ENCODE measurements around the gene HSPH1. TPM values are rescaled to one million over a fixed set of nuclear protein-coding genes. Genes with fewer than 3 reads are reported as not detected.

HSPH1 gene
- total and polyA plus RNA-seq, 5 donors from 2014 or later = 29.0 to 155 (median 33.9) TPM

- peaks cover 27 to 48% (median 39%) of the 10 kb centered on the region in 4 donors for H3K4me1 Mint-ChIP-seq
- H3K27ac ChIP-seq (ENCODE audit: insufficient read depth, low read length, poor library complexity, severe bottlenecking) = peak overlapping the region; percentile 99
- peaks cover 4% of the 10 kb centered on the region for H3K36me3 ChIP-seq (ENCODE audit: control insufficient read depth, insufficient read depth, low read length)
- H3K9me3 ChIP-seq (ENCODE audit: control insufficient read depth in 2 of 2, low read length in 2 of 2) = no peaks in the 10 kb centered on the region
- no peaks in the 10 kb centered on the region for H3K36me3 Mint-ChIP-seq
- ATAC-seq (ENCODE audit: low read depth in 2 of 2) (peak; percentile 89 to 90), DNase-seq (peak; percentile 95 to 99 (median 98))
- H3K4me3 ChIP-seq (ENCODE audit: low read depth, low read length) = peak overlapping the region; percentile 89
- H3K9me3 Mint-ChIP-seq = no peaks in the 10 kb centered on the region
- H3K27me3 Mint-ChIP-seq = no peaks in the 10 kb centered on the region
- peaks cover 31% of the 10 kb centered on the region for H3K4me1 ChIP-seq (ENCODE audit: control insufficient read depth, insufficient read depth, low read length, poor library complexity, severe bottlenecking)
- peak overlapping the region; percentile 95 to 99 (median 98) for H3K4me3 Mint-ChIP-seq
- peak overlapping the region; percentile 98 to 100 (median 98) for H3K27ac Mint-ChIP-seq
- no peaks in the 10 kb centered on the region for H3K27me3 ChIP-seq (ENCODE audit: control insufficient read depth, insufficient read depth, low read length)
These were observed 676 bp upstream of the HSPH1 start for GRCh38 chr13:31162151-31163008.

GRCh38 chr13:31160857-31161556 lies 697 bp downstream of the HSPH1 start:
- peak; percentile 33 to 70 (median 49) for DNase-seq
- no peak for ATAC-seq (ENCODE audit: low read depth in 2 of 2)

GRCh38 chr13:31159306-31159705 lies 2.4 kb downstream of the HSPH1 start:
- peak overlapping the region in 2 of 3 donors; percentile 85 to 98 for H3K27ac Mint-ChIP-seq
- H3K27me3 Mint-ChIP-seq = no peaks in the 10 kb centered on the region
- peak overlapping the region; percentile 95 to 99 (median 98) for H3K4me3 Mint-ChIP-seq
- Histone ChIP-seq H3K4me1 (ENCODE audit: control insufficient read depth, insufficient read depth, low read length, poor library complexity, severe bottlenecking) (peaks cover 31% of the 10 kb centered on the region), H3K4me3 (ENCODE audit: low read depth, low read length) (peak overlapping the region; percentile 81), H3K27me3 (ENCODE audit: control insufficient read depth, insufficient read depth, low read length) (no peaks in the 10 kb centered on the region), H3K36me3 (ENCODE audit: control insufficient read depth, insufficient read depth, low read length) (peaks cover 22% of the 10 kb centered on the region), H3K9me3 (ENCODE audit: control insufficient read depth in 2 of 2, low read length in 2 of 2) (no peaks in the 10 kb centered on the region), H3K27ac (ENCODE audit: insufficient read depth, low read length, poor library complexity, severe bottlenecking) (no peak overlapping the region)
- DNase-seq (peak in 1 of 3 donors; percentile 44), ATAC-seq (ENCODE audit: low read depth in 2 of 2) (no peak)
- H3K9me3 Mint-ChIP-seq = no peaks in the 10 kb centered on the region
- peaks cover 10% of the 10 kb centered on the region for H3K36me3 Mint-ChIP-seq
- H3K4me1 Mint-ChIP-seq = peaks cover 40 to 55% (median 48%) of the 10 kb centered on the region in 4 donors

More at GRCh38 chr13:31160857-31161556, 697 bp downstream of the HSPH1 start:
- H3K4me1 ChIP-seq (ENCODE audit: control insufficient read depth, insufficient read depth, low read length, poor library complexity, severe bottlenecking) = peaks cover 31% of the 10 kb centered on the region
- no peaks in the 10 kb centered on the region for H3K9me3 Mint-ChIP-seq
- no peaks in the 10 kb centered on the region for H3K36me3 Mint-ChIP-seq
- peak overlapping the region; percentile 81 for H3K4me3 ChIP-seq (ENCODE audit: low read depth, low read length)
- peaks cover 31 to 52% (median 43%) of the 10 kb centered on the region in 4 donors for H3K4me1 Mint-ChIP-seq
- H3K9me3 ChIP-seq (ENCODE audit: control insufficient read depth in 2 of 2, low read length in 2 of 2) = no peaks in the 10 kb centered on the region
- no peaks in the 10 kb centered on the region for H3K27me3 ChIP-seq (ENCODE audit: control insufficient read depth, insufficient read depth, low read length)
- H3K27me3 Mint-ChIP-seq = no peaks in the 10 kb centered on the region
- H3K4me3 Mint-ChIP-seq = peak overlapping the region; percentile 95 to 99 (median 98)
- peak overlapping the region; percentile 99 for H3K27ac ChIP-seq (ENCODE audit: insufficient read depth, low read length, poor library complexity, severe bottlenecking)
- H3K27ac Mint-ChIP-seq = peak overlapping the region; percentile 98 to 100 (median 98)
- H3K36me3 ChIP-seq (ENCODE audit: control insufficient read depth, insufficient read depth, low read length) = peaks cover 7% of the 10 kb centered on the region

- DNase-seq (no peak), ATAC-seq (ENCODE audit: low read depth in 2 of 2) (no peak)
- Mint-ChIP-seq H3K4me3 (no peak overlapping the region), H3K9me3 (no peaks in the 10 kb centered on the region), H3K4me1 (peaks cover 25 to 40% (median 36%) of the 10 kb centered on the region in 4 donors), H3K27ac (no peak overlapping the region), H3K27me3 (no peaks in the 10 kb centered on the region), H3K36me3 (peaks cover 37% of the 10 kb centered on the region)
- H3K4me1 ChIP-seq (ENCODE audit: control insufficient read depth, insufficient read depth, low read length, poor library complexity, severe bottlenecking) = peaks cover 14% of the 10 kb centered on the region
- no peaks in the 10 kb centered on the region for H3K27me3 ChIP-seq (ENCODE audit: control insufficient read depth, insufficient read depth, low read length)
- no peak overlapping the region for H3K27ac ChIP-seq (ENCODE audit: insufficient read depth, low read length, poor library complexity, severe bottlenecking)
- no peak overlapping the region for H3K4me3 ChIP-seq (ENCODE audit: low read depth, low read length)
- H3K36me3 ChIP-seq (ENCODE audit: control insufficient read depth, insufficient read depth, low read length) = peaks cover 62% of the 10 kb centered on the region
- no peaks in the 10 kb centered on the region for H3K9me3 ChIP-seq (ENCODE audit: control insufficient read depth in 2 of 2, low read length in 2 of 2)
These were observed 6.8 kb downstream of the HSPH1 start for GRCh38 chr13:31154939-31155338.

- H3K9me3 Mint-ChIP-seq = no peaks in the 10 kb centered on the region
- no peaks in the 10 kb centered on the region for H3K27me3 ChIP-seq (ENCODE audit: control insufficient read depth, insufficient read depth, low read length)
- H3K27ac ChIP-seq (ENCODE audit: insufficient read depth, low read length, poor library complexity, severe bottlenecking) = no peak overlapping the region
- H3K36me3 ChIP-seq (ENCODE audit: control insufficient read depth, insufficient read depth, low read length) = peaks cover 85% of the 10 kb centered on the region
- H3K9me3 ChIP-seq (ENCODE audit: control insufficient read depth in 2 of 2, low read length in 2 of 2) = no peaks in the 10 kb centered on the region
- no peaks in the 10 kb centered on the region for H3K27me3 Mint-ChIP-seq
- H3K4me3 ChIP-seq (ENCODE audit: low read depth, low read length) = no peak overlapping the region
- no peak for ATAC-seq (ENCODE audit: low read depth in 2 of 2)
- H3K27ac Mint-ChIP-seq = no peak overlapping the region
- peaks cover 7 to 36% (median 23%) of the 10 kb centered on the region in 4 donors for H3K4me1 Mint-ChIP-seq
- H3K4me1 ChIP-seq (ENCODE audit: control insufficient read depth, insufficient read depth, low read length, poor library complexity, severe bottlenecking) = no peaks in the 10 kb centered on the region
- H3K4me3 Mint-ChIP-seq = no peak overlapping the region
- no peak for DNase-seq
- H3K36me3 Mint-ChIP-seq = peaks cover 59% of the 10 kb centered on the region
These were observed 9.9 kb downstream of the HSPH1 start for GRCh38 chr13:31151837-31152236.

- Mint-ChIP-seq H3K27ac (peak overlapping the region in 2 of 3 donors; percentile 34 to 56), H3K4me3 (no peak overlapping the region), H3K36me3 (peaks cover 65% of the 10 kb centered on the region), H3K9me3 (no peaks in the 10 kb centered on the region), H3K27me3 (no peaks in the 10 kb centered on the region), H3K4me1 (peaks cover 9 to 31% (median 25%) of the 10 kb centered on the region in 4 donors)
- H3K27ac ChIP-seq (ENCODE audit: insufficient read depth, low read length, poor library complexity, severe bottlenecking) = no peak overlapping the region
- DNase-seq = no peak
- H3K36me3 ChIP-seq (ENCODE audit: control insufficient read depth, insufficient read depth, low read length) = peaks cover 93% of the 10 kb centered on the region
- ATAC-seq (ENCODE audit: low read depth in 2 of 2) = no peak
- no peaks in the 10 kb centered on the region for H3K9me3 ChIP-seq (ENCODE audit: control insufficient read depth in 2 of 2, low read length in 2 of 2)
- H3K4me1 ChIP-seq (ENCODE audit: control insufficient read depth, insufficient read depth, low read length, poor library complexity, severe bottlenecking) = no peaks in the 10 kb centered on the region
- no peaks in the 10 kb centered on the region for H3K27me3 ChIP-seq (ENCODE audit: control insufficient read depth, insufficient read depth, low read length)
- H3K4me3 ChIP-seq (ENCODE audit: low read depth, low read length) = no peak overlapping the region
These were observed 11.3 kb downstream of the HSPH1 start for GRCh38 chr13:31150315-31150985.

- no peaks in the 10 kb centered on the region for H3K9me3 ChIP-seq (ENCODE audit: control insufficient read depth in 2 of 2, low read length in 2 of 2)
- Mint-ChIP-seq H3K4me3 (no peak overlapping the region), H3K27me3 (no peaks in the 10 kb centered on the region), H3K4me1 (peaks cover 15 to 33% (median 26%) of the 10 kb centered on the region in 4 donors), H3K27ac (no peak overlapping the region), H3K36me3 (peaks cover 71% of the 10 kb centered on the region), H3K9me3 (no peaks in the 10 kb centered on the region)
- H3K4me3 ChIP-seq (ENCODE audit: low read depth, low read length) = no peak overlapping the region
- ATAC-seq (ENCODE audit: low read depth in 2 of 2) (no peak), DNase-seq (no peak)
- no peaks in the 10 kb centered on the region for H3K27me3 ChIP-seq (ENCODE audit: control insufficient read depth, insufficient read depth, low read length)
- H3K4me1 ChIP-seq (ENCODE audit: control insufficient read depth, insufficient read depth, low read length, poor library complexity, severe bottlenecking) = no peaks in the 10 kb centered on the region
- peaks cover 93% of the 10 kb centered on the region for H3K36me3 ChIP-seq (ENCODE audit: control insufficient read depth, insufficient read depth, low read length)
- no peak overlapping the region for H3K27ac ChIP-seq (ENCODE audit: insufficient read depth, low read length, poor library complexity, severe bottlenecking)
These were observed 12.1 kb downstream of the HSPH1 start for GRCh38 chr13:31149604-31150003.
